ENCODE measurements around the gene SLC5A12. TPM values are rescaled to one million over a fixed set of nuclear protein-coding genes. Genes with fewer than 3 reads are reported as not detected.

SLC5A12 gene
- total RNA-seq, 1 donor from 2014 or later, result 1.4 TPM

- Mint-ChIP-seq H3K27me3 (ENCODE audit: low read depth) (no peaks in the 10 kb centered on the region), H3K4me3 (ENCODE audit: unreplicated experiment) (no peak overlapping the region), H3K27ac (ENCODE audit: unreplicated experiment) (no peak overlapping the region), H3K4me1 (ENCODE audit: low read depth) (peaks cover 8% of the 10 kb centered on the region), H3K36me3 (ENCODE audit: low read depth) (no peaks in the 10 kb centered on the region), H3K9me3 (ENCODE audit: low read depth) (peaks cover 5% of the 10 kb centered on the region)
- no peak for TF ChIP-seq CTCF (IDR thresholded peaks at IDR 0.05)
- DNase-seq (ENCODE audit: low spot score), result no peak
Observed at GRCh38 chr11:26726960-26727359, 5.1 kb upstream of the SLC5A12 start.

- no peak for TF ChIP-seq CTCF (IDR thresholded peaks at IDR 0.05)
- Mint-ChIP-seq H3K4me1 (ENCODE audit: low read depth) (peaks cover 10% of the 10 kb centered on the region), H3K27me3 (ENCODE audit: low read depth) (no peaks in the 10 kb centered on the region), H3K4me3 (ENCODE audit: unreplicated experiment) (no peak overlapping the region), H3K27ac (ENCODE audit: unreplicated experiment) (no peak overlapping the region), H3K9me3 (ENCODE audit: low read depth) (peaks cover 3% of the 10 kb centered on the region), H3K36me3 (ENCODE audit: low read depth) (no peaks in the 10 kb centered on the region)
- DNase-seq (ENCODE audit: low spot score), result no peak
Observed at GRCh38 chr11:26719998-26720397, 1.9 kb downstream of the SLC5A12 start.

GRCh38 chr11:26719289-26719973 is 2.4 kb downstream of the SLC5A12 start:
- H3K36me3 Mint-ChIP-seq (ENCODE audit: low read depth), result no peaks in the 10 kb centered on the region
- no peak for TF ChIP-seq CTCF (IDR thresholded peaks at IDR 0.05)
- DNase-seq (ENCODE audit: low spot score), result no peak
- no peak overlapping the region for H3K4me3 Mint-ChIP-seq (ENCODE audit: unreplicated experiment)
- H3K4me1 Mint-ChIP-seq (ENCODE audit: low read depth), result peaks cover 10% of the 10 kb centered on the region
- peaks cover 3% of the 10 kb centered on the region for H3K9me3 Mint-ChIP-seq (ENCODE audit: low read depth)
- H3K27ac Mint-ChIP-seq (ENCODE audit: unreplicated experiment), result peak overlapping the region; percentile 52
- H3K27me3 Mint-ChIP-seq (ENCODE audit: low read depth), result no peaks in the 10 kb centered on the region

- peaks cover 5% of the 10 kb centered on the region for H3K27me3 Mint-ChIP-seq (ENCODE audit: low read depth)
- no peak for TF ChIP-seq CTCF (IDR thresholded peaks at IDR 0.05)
- H3K4me3 Mint-ChIP-seq (ENCODE audit: unreplicated experiment), result no peak overlapping the region
- H3K36me3 Mint-ChIP-seq (ENCODE audit: low read depth), result no peaks in the 10 kb centered on the region
- H3K4me1 Mint-ChIP-seq (ENCODE audit: low read depth), result peaks cover 10% of the 10 kb centered on the region
- DNase-seq (ENCODE audit: low spot score), result no peak
- no peaks in the 10 kb centered on the region for H3K9me3 Mint-ChIP-seq (ENCODE audit: low read depth)
- H3K27ac Mint-ChIP-seq (ENCODE audit: unreplicated experiment), result no peak overlapping the region
Observed at GRCh38 chr11:26717771-26718170, 4.1 kb downstream of the SLC5A12 start.

- DNase-seq (ENCODE audit: low spot score), result no peak
- Mint-ChIP-seq H3K36me3 (ENCODE audit: low read depth) (no peaks in the 10 kb centered on the region), H3K27ac (ENCODE audit: unreplicated experiment) (no peak overlapping the region), H3K4me3 (ENCODE audit: unreplicated experiment) (no peak overlapping the region), H3K4me1 (ENCODE audit: low read depth) (peaks cover 10% of the 10 kb centered on the region), H3K27me3 (ENCODE audit: low read depth) (peaks cover 8% of the 10 kb centered on the region), H3K9me3 (ENCODE audit: low read depth) (no peaks in the 10 kb centered on the region)
- TF ChIP-seq CTCF (IDR thresholded peaks at IDR 0.05), result no peak
Observed at GRCh38 chr11:26715133-26715532, 6.7 kb downstream of the SLC5A12 start.

All from chondrocyte (in vitro differentiated cells).